ENCODE data around the gene LMBR1.

Gene LMBR1

GRCh38 chr7:156783864-156784263 lies 109.1 kb downstream of the LMBR1 start:
- no peak for FAIRE-seq
- TF ChIP-seq SPI1 (IDR thresholded peaks at IDR 0.05; ENCODE audit: low read depth, low read length), result no peak
- no peak for TF ChIP-seq TAF1 (IDR thresholded peaks at IDR 0.05; ENCODE audit: low read depth, low read length)
- TF ChIP-seq POLR2AphosphoS5 (IDR thresholded peaks at IDR 0.05; ENCODE audit: low read depth, low read length), result no peak
- TF ChIP-seq PAX5 (IDR thresholded peaks at IDR 0.05; ENCODE audit: insufficient read depth, low read length, severe bottlenecking), result no peak
- TF ChIP-seq POU2F2 (IDR thresholded peaks at IDR 0.05; ENCODE audit: low read depth, low read length), result no peak
- no peak for TF ChIP-seq POLR2A (IDR thresholded peaks at IDR 0.05; ENCODE audit: low read depth, low read length)
- DNase-seq (ENCODE audit: insufficient read length, low spot score), result no peak

DNA sequence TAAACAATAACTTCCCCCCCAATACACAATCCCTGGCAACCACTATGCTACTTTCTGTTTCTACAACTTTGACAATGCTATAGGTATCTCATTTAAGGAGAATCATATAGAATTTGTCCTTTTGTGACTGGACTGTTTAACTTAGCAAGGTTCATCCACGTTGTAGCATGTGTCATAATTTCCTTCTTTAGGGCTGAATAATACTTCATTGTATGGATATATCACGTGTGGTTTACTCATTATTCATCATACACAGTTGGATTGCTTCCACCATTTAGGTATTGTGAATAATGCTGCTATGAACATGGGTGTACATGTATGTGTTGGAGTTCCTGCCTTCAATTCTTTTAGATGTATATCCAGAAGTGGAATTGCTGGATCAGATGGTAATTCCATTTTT lies 111.0 kb downstream of the LMBR1 start:
- no peak for DNase-seq (ENCODE audit: insufficient read length, low spot score)
- no peak for FAIRE-seq
- no peak for TF ChIP-seq SPI1 (IDR thresholded peaks at IDR 0.05; ENCODE audit: low read depth, low read length)
- no peak for TF ChIP-seq PAX5 (IDR thresholded peaks at IDR 0.05; ENCODE audit: insufficient read depth, low read length, severe bottlenecking)
- no peak for TF ChIP-seq TAF1 (IDR thresholded peaks at IDR 0.05; ENCODE audit: low read depth, low read length)
- no peak for TF ChIP-seq POLR2AphosphoS5 (IDR thresholded peaks at IDR 0.05; ENCODE audit: low read depth, low read length)
- no peak for TF ChIP-seq POLR2A (IDR thresholded peaks at IDR 0.05; ENCODE audit: low read depth, low read length)
- TF ChIP-seq POU2F2 (IDR thresholded peaks at IDR 0.05; ENCODE audit: low read depth, low read length), result no peak

- TF ChIP-seq SPI1 (IDR thresholded peaks at IDR 0.05; ENCODE audit: low read depth, low read length), result peak; percentile 99
- TF ChIP-seq POLR2A (IDR thresholded peaks at IDR 0.05; ENCODE audit: low read depth, low read length), result no peak
- peak; percentile 94 for FAIRE-seq
- peak; percentile 37 for DNase-seq (ENCODE audit: insufficient read length, low spot score)
These were observed 112.1 kb downstream of the LMBR1 start for GRCh38 chr7:156780724-156781455.

DNA sequence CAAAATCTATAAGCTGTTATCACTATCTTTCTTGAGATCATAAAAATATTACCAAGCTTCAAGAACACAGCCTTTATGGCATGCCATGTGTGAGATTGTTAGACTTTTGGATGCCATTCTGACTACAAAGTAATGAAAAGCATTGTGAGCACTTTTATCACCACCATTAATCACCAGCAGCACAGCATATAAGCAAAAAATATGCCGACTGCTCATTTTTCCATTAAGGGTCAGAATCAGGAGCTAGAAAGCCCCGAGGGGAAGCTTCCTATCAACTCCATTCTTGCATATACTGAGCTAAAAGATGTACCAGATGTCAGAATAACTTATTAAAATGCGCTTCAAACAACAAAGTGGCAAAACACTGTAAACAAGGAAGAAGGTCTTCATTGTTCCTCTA lies 114.3 kb downstream of the LMBR1 start:
- FAIRE-seq (no peak), DNase-seq (ENCODE audit: insufficient read length, low spot score) (no peak)
- TF ChIP-seq POLR2A (IDR thresholded peaks at IDR 0.05; ENCODE audit: low read depth, low read length), result no peak
- no peak for TF ChIP-seq POLR2AphosphoS5 (IDR thresholded peaks at IDR 0.05; ENCODE audit: low read depth, low read length)

DNA sequence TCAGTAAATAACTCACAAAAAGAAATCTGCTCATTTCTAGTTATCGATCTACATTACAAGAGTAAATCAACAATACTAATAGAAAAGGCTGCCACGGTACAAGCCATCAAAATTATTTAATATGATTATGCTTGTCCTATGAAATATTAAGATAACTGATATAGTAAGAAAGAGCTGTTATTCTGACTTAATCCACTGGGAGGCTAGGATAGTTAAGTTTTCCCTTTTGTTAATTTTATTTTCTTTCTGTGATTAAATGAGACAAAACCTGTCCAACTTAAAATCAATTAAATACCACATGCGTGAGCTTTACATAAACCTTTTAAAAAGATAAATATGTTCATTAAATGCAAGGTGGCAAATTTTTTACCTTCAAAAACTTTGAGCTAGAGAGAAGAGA lies 114.8 kb downstream of the LMBR1 start:
- FAIRE-seq (no peak), DNase-seq (ENCODE audit: insufficient read length, low spot score) (no peak)
- no peak for TF ChIP-seq SPI1 (IDR thresholded peaks at IDR 0.05; ENCODE audit: low read depth, low read length)
- no peak for TF ChIP-seq POLR2A (IDR thresholded peaks at IDR 0.05; ENCODE audit: low read depth, low read length)
- no peak for TF ChIP-seq PAX5 (IDR thresholded peaks at IDR 0.05; ENCODE audit: insufficient read depth, low read length, severe bottlenecking)
- TF ChIP-seq POU2F2 (IDR thresholded peaks at IDR 0.05; ENCODE audit: low read depth, low read length), result no peak
- no peak for TF ChIP-seq TAF1 (IDR thresholded peaks at IDR 0.05; ENCODE audit: low read depth, low read length)

GRCh38 chr7:156777364-156778069 lies 115.5 kb downstream of the LMBR1 start:
- TF ChIP-seq PAX5 (IDR thresholded peaks at IDR 0.05; ENCODE audit: insufficient read depth, low read length, severe bottlenecking) (no peak), POLR2AphosphoS5 (IDR thresholded peaks at IDR 0.05; ENCODE audit: low read depth, low read length) (no peak), POU2F2 (IDR thresholded peaks at IDR 0.05; ENCODE audit: low read depth, low read length) (no peak), POLR2A (IDR thresholded peaks at IDR 0.05; ENCODE audit: low read depth, low read length) (no peak), SPI1 (IDR thresholded peaks at IDR 0.05; ENCODE audit: low read depth, low read length) (no peak)
- DNase-seq (ENCODE audit: insufficient read length, low spot score) (no peak), FAIRE-seq (no peak)

- TF ChIP-seq POLR2A (IDR thresholded peaks at IDR 0.05; ENCODE audit: low read depth, low read length), result no peak
- no peak for TF ChIP-seq PAX5 (IDR thresholded peaks at IDR 0.05; ENCODE audit: insufficient read depth, low read length, severe bottlenecking)
- TF ChIP-seq TAF1 (IDR thresholded peaks at IDR 0.05; ENCODE audit: low read depth, low read length), result no peak
- no peak for TF ChIP-seq POLR2AphosphoS5 (IDR thresholded peaks at IDR 0.05; ENCODE audit: low read depth, low read length)
- TF ChIP-seq POU2F2 (IDR thresholded peaks at IDR 0.05; ENCODE audit: low read depth, low read length), result no peak
- TF ChIP-seq SPI1 (IDR thresholded peaks at IDR 0.05; ENCODE audit: low read depth, low read length), result no peak
- FAIRE-seq (no peak), DNase-seq (ENCODE audit: insufficient read length, low spot score) (no peak)
These were observed 116.5 kb downstream of the LMBR1 start for GRCh38 chr7:156776527-156776926.

GRCh38 chr7:156773966-156774365 lies 119.0 kb downstream of the LMBR1 start:
- FAIRE-seq (no peak), DNase-seq (ENCODE audit: insufficient read length, low spot score) (no peak)
- TF ChIP-seq POU2F2 (IDR thresholded peaks at IDR 0.05; ENCODE audit: low read depth, low read length) (no peak), SPI1 (IDR thresholded peaks at IDR 0.05; ENCODE audit: low read depth, low read length) (no peak), PAX5 (IDR thresholded peaks at IDR 0.05; ENCODE audit: insufficient read depth, low read length, severe bottlenecking) (no peak), POLR2A (IDR thresholded peaks at IDR 0.05; ENCODE audit: low read depth, low read length) (no peak), TAF1 (IDR thresholded peaks at IDR 0.05; ENCODE audit: low read depth, low read length) (no peak), POLR2AphosphoS5 (IDR thresholded peaks at IDR 0.05; ENCODE audit: low read depth, low read length) (no peak)

- TF ChIP-seq TAF1 (IDR thresholded peaks at IDR 0.05; ENCODE audit: low read depth, low read length) (no peak), POLR2A (IDR thresholded peaks at IDR 0.05; ENCODE audit: low read depth, low read length) (no peak), PAX5 (IDR thresholded peaks at IDR 0.05; ENCODE audit: insufficient read depth, low read length, severe bottlenecking) (no peak), POU2F2 (IDR thresholded peaks at IDR 0.05; ENCODE audit: low read depth, low read length) (no peak), POLR2AphosphoS5 (IDR thresholded peaks at IDR 0.05; ENCODE audit: low read depth, low read length) (no peak), SPI1 (IDR thresholded peaks at IDR 0.05; ENCODE audit: low read depth, low read length) (peak; percentile 40; the same call in 1 of the 2 replicates)
- DNase-seq (ENCODE audit: insufficient read length, low spot score) (no peak), FAIRE-seq (no peak)
These were observed 120.3 kb downstream of the LMBR1 start for GRCh38 chr7:156772725-156773124.

All from GM12891 (cell line).